Esophagus mucosa (tissue), 1 donor: ENCODE results near the gene PRAC2. TPM values are rescaled to one million over a fixed set of nuclear protein-coding genes. Genes with fewer than 3 reads are reported as not detected.

Source experiments
- ATAC-seq: fragments of 200-7000 bp; cut with Tn5 transposase; one replicate; pipeline ENCODE4 v1.9.1; 2020
- total RNA-seq: library from RNA; stranded (reverse); gene quantifications from one replicate; pipeline ENCODE4 v1.2.4, GENCODE V29; 2023
- donor health status: DM: yes; HTN: yes; CAD: no.

PRAC2 gene
- total RNA-seq, 1 donor from 2014 or later: not detected

GRCh38 chr17:48720266-48721008, 2.5 kb upstream of the PRAC2 start:
- ATAC-seq: no peak

- no peak for ATAC-seq
Observed at GRCh38 chr17:48721009-48721402, 2.0 kb upstream of the PRAC2 start.

GRCh38 chr17:48722201-48722907, 631 bp upstream of the PRAC2 start, which contains the start of gene PRAC1:
Gene PRAC1 (minus strand): TSS chr17:48722518. CDS start chr17:48722392, 126 bp downstream.
- ATAC-seq: no peak

- ATAC-seq: no peak
Observed at GRCh38 chr17:48723423-48724250, 652 bp downstream of the PRAC2 start.

- peak; percentile 74 for ATAC-seq
Observed at GRCh38 chr17:48724251-48725003, 1.4 kb downstream of the PRAC2 start.

GRCh38 chr17:48725004-48725287, 2.0 kb downstream of the PRAC2 start:
- ATAC-seq: no peak

- no peak for ATAC-seq
Observed at GRCh38 chr17:48725288-48726064, 2.5 kb downstream of the PRAC2 start.

GRCh38 chr17:48726114-48726915, 3.3 kb downstream of the PRAC2 start:
- ATAC-seq: no peak

- no peak for ATAC-seq
Observed at GRCh38 chr17:48726916-48727286, 3.9 kb downstream of the PRAC2 start.

- ATAC-seq: no peak
Observed at GRCh38 chr17:48727415-48728175, 4.6 kb downstream of the PRAC2 start.

- no peak for ATAC-seq
Observed at GRCh38 chr17:48728232-48729231, 5.5 kb downstream of the PRAC2 start, which contains the start of gene HOXB13. Gene HOXB13 (minus strand): TSS chr17:48728750. CDS start chr17:48728593, 157 bp downstream.

GRCh38 chr17:48729335-48730239, 6.6 kb downstream of the PRAC2 start:
- ATAC-seq: no peak

- no peak for ATAC-seq
Observed at GRCh38 chr17:48730240-48730550, 7.2 kb downstream of the PRAC2 start.

- ATAC-seq: no peak
Observed at GRCh38 chr17:48731355-48731754, 8.4 kb downstream of the PRAC2 start.

GRCh38 chr17:48732688-48733629, 10.0 kb downstream of the PRAC2 start:
- ATAC-seq: no peak

- no peak for ATAC-seq
Observed at GRCh38 chr17:48733632-48734328, 10.8 kb downstream of the PRAC2 start.
